HG03060 (cell line): ENCODE data around the gene METTL25.

ENCODE experiments used
- ATAC-seq: cut with Tn5 transposase; IDR thresholded peaks from one replicate; pipeline ENCODE4 v1.9.1; 2021; ENCODE audit warnings: low read depth, moderate number of reproducible peaks; ENCODE audit not compliant: unreplicated experiment

Gene METTL25

GRCh38 chr12:82400819-82401218 is 42.5 kb downstream of the METTL25 start:
- no peak for ATAC-seq

GRCh38 chr12:82406651-82407050 is 48.3 kb downstream of the METTL25 start:
- ATAC-seq: no peak

- ATAC-seq: no peak
Measured at GRCh38 chr12:82407481-82407880, 49.2 kb downstream of the METTL25 start.

GRCh38 chr12:82408844-82409243 is 50.5 kb downstream of the METTL25 start:
- no peak for ATAC-seq

GRCh38 chr12:82411546-82412230 is 53.4 kb downstream of the METTL25 start:
- no peak for ATAC-seq

GRCh38 chr12:82412246-82412645 is 53.9 kb downstream of the METTL25 start:
- ATAC-seq: no peak

GRCh38 chr12:82414044-82414443 is 55.7 kb downstream of the METTL25 start:
- no peak for ATAC-seq

GRCh38 chr12:82414926-82415325 is 56.6 kb downstream of the METTL25 start:
- no peak for ATAC-seq

GRCh38 chr12:82415402-82415801 is 57.1 kb downstream of the METTL25 start:
- no peak for ATAC-seq

GRCh38 chr12:82425241-82425640 is 66.9 kb downstream of the METTL25 start:
- no peak for ATAC-seq

- ATAC-seq: no peak
Measured at GRCh38 chr12:82426081-82426480, 67.8 kb downstream of the METTL25 start.

- no peak for ATAC-seq
Measured at GRCh38 chr12:82426586-82426985, 68.3 kb downstream of the METTL25 start.

- no peak for ATAC-seq
Measured at GRCh38 chr12:82430541-82431145, 72.3 kb downstream of the METTL25 start.

GRCh38 chr12:82434392-82434911 is 76.1 kb downstream of the METTL25 start:
- ATAC-seq: no peak

- no peak for ATAC-seq
Measured at GRCh38 chr12:82436354-82436753, 78.0 kb downstream of the METTL25 start.

- no peak for ATAC-seq
Measured at GRCh38 chr12:82437744-82438143, 79.4 kb downstream of the METTL25 start.

GRCh38 chr12:82438356-82438755 is 80.0 kb downstream of the METTL25 start:
- ATAC-seq: no peak

GRCh38 chr12:82440885-82441284 is 82.6 kb downstream of the METTL25 start:
- no peak for ATAC-seq

- no peak for ATAC-seq
Measured at GRCh38 chr12:82448911-82449578, 90.7 kb downstream of the METTL25 start.

- no peak for ATAC-seq
Measured at GRCh38 chr12:82456633-82457032, 98.3 kb downstream of the METTL25 start.

- ATAC-seq: no peak
Measured at GRCh38 chr12:82458101-82458500, 99.8 kb downstream of the METTL25 start.

- ATAC-seq: no peak
Measured at GRCh38 chr12:82461393-82461792, 103.1 kb downstream of the METTL25 start.
